NK-92 treated with Interleukin-12 subunit alpha and Interleukin-12 subunit beta, amount 100 ng/mL, for 24 hours (cell line): ENCODE data around the gene AQP6.

Source experiments
- DNase-seq: peaks from one replicate; lab custom pipeline; 2025; lab: John Stamatoyannopoulos, UW

The AQP6 gene

DNA sequence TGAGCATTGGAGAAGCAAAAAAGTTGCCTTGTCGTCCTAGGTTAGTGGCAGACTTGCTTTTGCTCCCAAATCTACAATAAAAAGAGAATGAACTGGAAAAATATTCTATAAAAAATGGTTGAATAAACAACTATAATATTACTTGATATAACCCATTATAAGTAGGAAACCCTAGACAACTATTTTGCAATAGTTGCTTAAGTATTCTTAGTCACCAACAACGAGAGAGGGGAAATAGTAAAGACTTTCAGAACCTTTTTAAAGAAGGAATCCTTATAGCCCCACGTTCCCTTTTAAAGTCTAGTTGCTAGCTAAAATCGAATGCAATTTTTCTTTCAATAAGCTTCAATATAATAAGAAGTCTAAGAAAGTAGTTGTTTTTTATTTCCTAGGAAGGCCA, 17.5 kb downstream of the AQP6 start:
- no peak for DNase-seq

DNA sequence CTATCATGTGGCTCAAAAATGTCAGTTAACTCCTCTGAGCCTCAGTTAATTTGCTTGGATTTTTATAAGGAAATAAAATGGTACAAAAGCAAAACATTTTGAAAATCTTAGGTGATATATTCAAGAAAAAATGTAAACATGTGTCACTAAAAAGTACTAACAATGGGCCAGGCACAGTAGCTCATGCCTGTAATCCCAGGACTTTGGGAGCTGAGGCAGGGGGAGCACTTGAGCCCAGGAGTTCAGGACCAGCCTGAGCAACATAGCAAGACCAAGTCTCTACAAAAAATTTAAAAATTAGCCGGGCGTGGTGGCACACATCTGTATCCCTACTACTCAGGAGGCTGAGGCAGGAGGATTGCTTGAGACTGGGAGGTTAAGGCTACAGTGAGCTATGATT, 25.7 kb downstream of the AQP6 start:
- DNase-seq, result no peak

DNA sequence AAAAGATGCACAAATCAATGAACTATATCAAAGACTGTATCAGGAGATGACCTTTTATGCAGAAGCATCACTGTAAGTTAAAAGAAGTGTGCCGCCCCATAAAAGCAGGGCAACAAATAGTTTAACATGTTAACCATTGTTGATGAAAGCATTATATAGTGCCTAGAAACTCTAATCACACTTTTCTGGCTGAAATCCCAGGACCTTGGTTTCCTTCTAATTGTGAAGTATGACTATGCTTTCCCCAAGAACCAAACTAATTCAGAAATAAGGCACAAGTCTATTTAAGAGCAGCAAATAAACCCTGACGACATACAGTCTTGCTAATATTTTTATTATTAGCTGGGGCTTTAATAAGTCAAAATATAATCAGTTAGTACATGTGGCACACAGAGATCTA, 30.8 kb downstream of the AQP6 start:
- DNase-seq, result no peak

DNA sequence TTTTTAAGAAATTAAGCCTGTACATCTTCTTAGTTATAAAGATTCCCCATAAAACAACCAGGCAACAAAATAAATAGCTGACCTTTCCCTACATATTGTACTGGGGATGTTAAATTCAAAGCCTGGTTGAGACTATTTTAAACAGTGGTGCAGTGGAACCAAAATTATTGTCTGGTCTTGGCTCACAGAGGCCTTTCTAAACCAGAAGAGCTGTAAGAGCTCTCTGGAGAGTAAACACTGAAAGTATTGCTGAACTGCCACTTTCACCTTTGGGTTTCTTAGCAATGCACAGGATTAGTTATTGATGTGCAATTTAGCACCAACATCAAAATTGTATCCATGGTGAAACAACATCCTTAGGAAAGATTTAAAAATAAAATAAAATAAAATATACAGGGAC, 31.9 kb downstream of the AQP6 start:
- no peak for DNase-seq

- no peak for DNase-seq
These were observed 32.4 kb downstream of the AQP6 start for GRCh38 chr12:50005175-50005574.

DNA sequence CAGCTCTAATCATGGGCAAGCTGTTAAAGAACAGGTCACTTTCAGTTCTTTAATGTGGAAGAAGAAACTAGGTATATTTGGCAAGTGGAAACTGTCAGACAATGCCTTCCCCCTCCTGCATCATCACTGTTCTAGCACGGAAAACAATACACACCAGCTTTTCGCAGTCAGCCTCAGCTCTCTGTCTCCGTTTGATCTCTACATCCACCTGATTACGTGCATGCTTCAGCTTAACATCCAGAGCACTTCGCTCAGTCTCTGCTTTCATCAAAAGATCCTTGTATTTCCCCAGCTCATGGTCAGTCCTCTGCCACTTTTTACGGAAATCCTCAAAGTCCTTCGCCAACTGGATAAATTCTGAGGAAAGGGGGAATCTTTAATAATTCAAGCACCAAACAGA, 33.5 kb downstream of the AQP6 start:
- DNase-seq, result no peak

DNA sequence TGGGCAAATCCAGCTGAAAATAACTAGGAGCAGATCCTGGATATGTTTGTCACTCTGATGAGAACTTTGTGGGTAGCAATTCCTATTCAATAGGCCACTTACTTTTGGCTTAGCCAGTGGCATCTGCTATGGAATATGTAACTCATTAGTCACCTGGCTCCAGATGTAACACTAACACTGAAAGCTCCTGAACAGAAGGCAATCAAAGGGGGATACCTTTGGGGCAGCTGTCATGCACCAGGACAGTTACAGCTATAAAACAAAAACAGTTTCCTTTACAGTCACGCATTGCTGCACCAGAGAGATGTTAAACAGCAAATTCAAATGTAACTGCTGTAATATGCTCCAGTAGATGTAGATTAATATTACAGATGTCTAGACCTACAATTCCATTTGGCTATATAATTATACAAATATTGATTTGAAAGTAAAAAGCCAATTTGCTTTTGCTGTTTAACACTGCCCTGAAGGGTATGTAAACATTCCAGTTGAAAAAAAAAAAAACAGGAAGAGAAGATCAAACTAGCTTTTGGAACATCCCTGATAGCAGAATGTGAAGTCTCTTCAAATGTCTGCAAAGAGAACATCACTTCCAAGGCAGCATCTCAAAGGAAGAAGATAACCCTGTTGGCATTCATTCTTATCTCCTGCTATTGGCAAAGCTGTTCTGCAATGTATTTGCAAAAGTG, 34.2 kb downstream of the AQP6 start:
- no peak for DNase-seq

- DNase-seq, result no peak
These were observed 40.8 kb downstream of the AQP6 start for GRCh38 chr12:50013361-50014147.

GRCh38 chr12:50014342-50014741, 41.6 kb downstream of the AQP6 start:
- no peak for DNase-seq

DNA sequence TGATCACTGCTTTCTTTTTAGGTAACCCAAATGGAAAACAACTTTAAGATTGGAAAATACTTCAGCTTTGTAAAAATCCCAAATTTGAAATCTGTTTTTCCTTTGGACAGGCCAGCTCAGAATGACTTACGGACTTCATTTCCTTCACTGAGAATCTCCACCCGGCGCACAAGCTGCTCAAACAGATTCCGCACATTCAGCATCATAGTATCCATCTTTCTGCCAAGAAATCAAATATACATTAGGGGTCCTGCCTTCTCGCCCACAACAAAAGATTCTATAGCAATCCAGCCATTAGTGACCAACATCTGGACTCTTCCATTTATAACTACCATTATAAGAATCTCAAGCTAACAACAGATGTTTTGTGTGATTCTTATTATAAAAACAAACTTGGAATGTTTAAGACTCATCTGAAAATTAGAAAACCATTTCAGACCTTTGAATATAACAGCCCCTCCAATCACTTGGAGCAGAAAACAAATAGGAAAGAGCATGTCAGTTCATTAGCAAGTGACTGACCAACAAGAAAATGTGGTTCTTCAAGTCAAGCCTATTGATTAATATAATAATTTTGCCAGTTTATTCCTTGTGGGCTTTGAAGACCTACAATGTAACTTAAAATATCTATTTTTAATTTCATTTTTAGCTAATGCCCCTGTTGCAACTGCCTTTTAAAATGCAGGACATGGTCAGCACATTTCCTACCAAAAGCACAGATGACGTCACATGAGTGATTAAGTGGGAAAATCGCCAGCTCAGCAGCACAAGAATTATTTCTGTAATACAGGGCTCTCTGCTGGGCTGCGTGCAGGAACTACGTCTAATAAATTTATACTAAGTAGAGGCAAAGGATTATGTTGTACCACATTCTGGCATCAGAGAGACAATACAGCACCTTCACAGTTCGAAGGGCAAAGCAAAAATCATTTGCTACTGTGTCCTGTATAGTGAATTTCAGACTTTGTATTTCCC, 44.0 kb downstream of the AQP6 start:
- DNase-seq, result no peak

DNA sequence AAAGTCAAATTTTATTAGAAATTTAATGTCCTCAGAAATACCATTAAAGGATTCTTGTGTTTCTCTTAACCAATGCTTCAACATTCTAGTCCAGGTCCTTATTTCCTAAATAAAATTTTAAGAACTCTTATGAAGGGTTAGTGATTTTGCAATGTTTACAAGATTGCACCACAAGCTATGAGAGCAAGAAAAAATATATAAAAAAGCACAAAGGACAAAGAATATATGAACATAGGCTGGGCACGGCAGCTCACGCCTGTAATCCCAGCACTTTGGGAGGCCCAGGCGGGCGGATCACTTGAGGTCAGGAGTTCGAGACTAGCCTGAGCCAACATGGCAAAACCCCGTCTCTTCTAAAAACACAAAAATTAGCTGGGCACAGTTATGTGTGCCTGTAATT, 44.9 kb downstream of the AQP6 start:
- no peak for DNase-seq

GRCh38 chr12:50018154-50018553, 45.4 kb downstream of the AQP6 start:
- DNase-seq, result no peak

DNA sequence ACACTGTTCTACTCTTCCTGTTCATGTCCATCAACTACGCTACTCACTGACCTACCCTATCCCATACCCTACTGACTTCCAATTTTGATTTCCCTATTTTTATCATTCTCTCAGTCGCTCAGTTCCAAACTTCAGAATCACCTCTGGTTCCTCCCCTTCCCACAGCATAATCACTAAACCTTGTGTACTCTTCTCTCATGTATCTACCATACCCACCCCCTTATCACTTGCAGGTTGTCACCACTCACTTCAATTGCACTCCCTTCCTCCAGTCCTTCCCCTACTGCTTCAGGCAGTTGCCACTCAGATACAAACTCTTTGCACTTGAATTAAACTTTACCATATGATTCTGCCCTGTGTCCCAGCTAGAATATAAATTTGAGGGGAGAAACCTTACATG, 46.2 kb downstream of the AQP6 start:
- DNase-seq, result no peak

DNA sequence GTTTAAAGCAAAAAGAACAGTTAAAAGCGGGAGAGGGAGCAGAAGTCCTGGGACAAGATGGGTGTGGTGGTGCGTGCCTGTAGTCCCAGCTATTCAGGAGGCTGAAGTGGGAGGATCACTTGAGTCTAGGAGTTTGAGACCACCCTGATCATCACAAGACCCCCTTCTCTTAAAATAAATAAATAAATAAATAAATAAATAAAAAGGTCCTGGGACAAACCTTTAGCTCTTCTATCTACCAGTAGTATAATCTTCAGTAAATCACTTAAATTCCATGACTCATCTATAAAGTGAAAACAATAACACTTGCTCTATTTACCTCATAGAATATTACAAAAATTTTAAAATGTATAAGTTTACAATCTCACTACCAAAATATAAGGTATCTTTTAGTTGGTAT, 46.8 kb downstream of the AQP6 start:
- DNase-seq, result no peak

- DNase-seq, result no peak
These were observed 48.3 kb downstream of the AQP6 start for GRCh38 chr12:50021031-50021430.

DNA sequence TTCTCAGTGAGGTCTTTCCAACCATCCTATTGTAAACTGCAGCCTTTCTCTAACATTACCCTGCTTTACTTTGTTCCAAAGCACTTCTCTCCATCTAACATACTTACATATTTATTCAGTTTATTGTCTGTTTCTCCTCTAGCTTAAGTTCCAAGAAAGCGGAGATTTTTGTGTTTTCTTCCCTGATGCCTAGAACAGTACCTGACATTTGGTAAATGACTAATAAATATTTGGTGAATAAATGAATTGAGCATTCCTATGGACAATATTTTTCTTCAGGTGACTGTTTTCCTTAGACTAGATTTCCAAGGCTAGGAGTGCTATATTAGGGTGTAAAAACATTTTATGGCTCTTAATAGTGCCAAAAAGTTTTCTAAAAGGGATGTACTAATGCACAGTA, 50.2 kb downstream of the AQP6 start:
- DNase-seq, result no peak

GRCh38 chr12:50024227-50024626, 51.5 kb downstream of the AQP6 start:
- no peak for DNase-seq

GRCh38 chr12:50024805-50025186, 52.0 kb downstream of the AQP6 start:
- DNase-seq, result no peak

DNA sequence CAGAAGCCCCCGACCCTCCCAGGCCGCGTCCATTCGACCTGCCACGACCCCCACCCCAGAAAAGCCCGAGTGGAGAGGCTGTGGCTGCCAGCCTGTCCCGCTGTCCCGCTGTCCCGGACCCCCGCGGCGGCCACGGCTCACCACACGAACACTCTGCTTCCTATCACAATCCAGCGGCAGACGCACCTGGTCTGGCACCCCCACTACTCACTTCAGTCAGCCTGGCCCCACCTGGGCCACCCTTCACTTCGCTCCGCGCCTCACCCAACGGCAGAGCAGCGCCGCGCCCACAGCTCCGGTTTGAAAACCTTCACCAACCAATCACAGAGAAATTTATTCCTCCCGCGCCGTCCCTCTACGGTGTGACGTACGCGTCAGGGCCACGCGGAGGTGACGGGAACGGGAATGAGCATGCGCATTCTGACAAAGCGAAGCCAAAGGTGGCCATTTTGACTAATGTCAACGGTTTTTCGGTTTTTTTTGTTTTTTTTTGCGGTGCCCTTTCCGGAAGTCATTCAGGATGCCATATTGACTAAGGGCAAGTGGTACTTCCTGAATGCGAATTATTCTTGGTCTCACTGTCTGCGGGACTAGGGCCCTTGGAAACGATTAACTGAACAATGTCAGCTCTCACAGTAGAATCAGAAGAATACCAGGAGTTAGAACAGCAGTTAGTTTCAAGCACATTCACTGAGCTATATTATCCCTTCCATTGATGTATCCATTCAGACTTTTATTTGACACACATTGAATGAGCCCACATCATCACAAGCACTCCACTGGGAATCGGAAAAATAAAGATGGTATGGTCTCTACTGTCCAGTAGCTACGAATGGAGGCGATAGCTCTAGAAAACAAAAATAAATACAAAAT, 52.7 kb downstream of the AQP6 start, which contains the start of gene RACGAP1:
RACGAP1 (minus strand) TSS at position 308 of the 873 bp plus-strand sequence. CDS start 8,779 bp downstream, outside the sequence.
- DNase-seq, result peak; percentile 87

- DNase-seq, result no peak
These were observed 53.9 kb downstream of the AQP6 start for GRCh38 chr12:50026691-50027090.
